HG03520 (cell line): ENCODE measurements around the gene MICAL3.

Experiments
- ATAC-seq: cut with Tn5 transposase; IDR thresholded peaks from one replicate; pipeline ENCODE4 v1.9.1; 2021; ENCODE audit warnings: mild to moderate bottlenecking, moderate library complexity; ENCODE audit not compliant: unreplicated experiment

Gene MICAL3

DNA sequence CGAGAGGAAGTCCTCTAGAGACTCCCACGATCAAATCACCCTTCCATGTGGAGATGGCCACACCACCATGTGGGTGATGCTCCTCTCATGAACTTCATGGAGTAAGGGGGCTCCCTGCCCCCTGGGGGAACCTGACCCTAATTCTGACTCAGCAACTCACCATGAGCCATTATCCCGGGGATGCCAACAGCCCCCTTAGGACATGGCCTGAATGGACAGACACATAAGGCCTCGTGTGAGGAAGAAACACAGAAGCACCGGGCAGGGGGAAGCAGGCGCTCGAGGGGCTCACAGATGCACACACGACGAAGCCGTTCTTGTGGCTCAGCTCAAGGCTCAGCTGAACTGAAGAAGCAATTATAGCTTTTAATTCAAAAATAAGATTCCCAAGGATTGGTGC, 150.6 kb downstream of the MICAL3 start:
- ATAC-seq, result no peak

GRCh38 chr22:17873116-17873515, 151.2 kb downstream of the MICAL3 start:
- ATAC-seq, result no peak

DNA sequence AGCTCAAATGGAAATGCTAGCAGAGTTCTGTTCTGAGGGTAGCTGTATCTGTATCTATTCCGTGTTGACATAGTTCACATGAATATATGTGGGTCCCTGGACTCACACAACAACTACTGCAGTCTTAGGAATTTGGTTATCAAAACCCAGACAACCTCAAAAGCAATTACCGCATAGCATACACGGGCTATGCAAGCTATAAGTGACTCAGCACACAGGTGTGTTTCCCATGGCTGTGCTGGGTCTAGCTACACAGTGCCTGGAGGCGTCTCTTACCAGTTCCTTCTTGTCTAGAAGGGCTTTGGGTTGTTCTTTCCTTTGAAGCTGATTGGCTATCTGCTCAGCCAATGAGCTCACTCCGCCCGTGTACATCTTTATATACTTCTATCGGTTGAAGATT, 151.9 kb downstream of the MICAL3 start:
- ATAC-seq, result no peak

GRCh38 chr22:17871726-17872458, 152.5 kb downstream of the MICAL3 start:
- no peak for ATAC-seq

DNA sequence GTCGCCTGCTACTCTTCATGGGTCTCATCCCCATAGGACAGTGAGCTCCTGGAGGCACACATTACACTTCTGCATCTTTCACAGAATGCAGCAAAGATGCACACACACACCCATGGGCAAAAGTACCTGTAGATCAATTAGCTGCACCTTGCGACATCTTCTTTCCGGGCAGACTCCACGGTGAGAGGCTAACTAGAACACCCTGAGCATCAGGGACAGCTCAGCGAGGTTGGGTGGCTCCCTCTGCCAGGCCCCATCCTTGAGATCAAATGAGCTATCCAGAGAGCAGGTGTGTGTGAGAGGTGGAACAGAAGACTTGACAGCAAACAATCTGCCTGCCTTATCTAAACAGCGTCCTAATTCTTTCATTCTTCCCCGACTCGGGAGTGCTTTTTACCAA, 154.0 kb downstream of the MICAL3 start:
- ATAC-seq, result no peak

DNA sequence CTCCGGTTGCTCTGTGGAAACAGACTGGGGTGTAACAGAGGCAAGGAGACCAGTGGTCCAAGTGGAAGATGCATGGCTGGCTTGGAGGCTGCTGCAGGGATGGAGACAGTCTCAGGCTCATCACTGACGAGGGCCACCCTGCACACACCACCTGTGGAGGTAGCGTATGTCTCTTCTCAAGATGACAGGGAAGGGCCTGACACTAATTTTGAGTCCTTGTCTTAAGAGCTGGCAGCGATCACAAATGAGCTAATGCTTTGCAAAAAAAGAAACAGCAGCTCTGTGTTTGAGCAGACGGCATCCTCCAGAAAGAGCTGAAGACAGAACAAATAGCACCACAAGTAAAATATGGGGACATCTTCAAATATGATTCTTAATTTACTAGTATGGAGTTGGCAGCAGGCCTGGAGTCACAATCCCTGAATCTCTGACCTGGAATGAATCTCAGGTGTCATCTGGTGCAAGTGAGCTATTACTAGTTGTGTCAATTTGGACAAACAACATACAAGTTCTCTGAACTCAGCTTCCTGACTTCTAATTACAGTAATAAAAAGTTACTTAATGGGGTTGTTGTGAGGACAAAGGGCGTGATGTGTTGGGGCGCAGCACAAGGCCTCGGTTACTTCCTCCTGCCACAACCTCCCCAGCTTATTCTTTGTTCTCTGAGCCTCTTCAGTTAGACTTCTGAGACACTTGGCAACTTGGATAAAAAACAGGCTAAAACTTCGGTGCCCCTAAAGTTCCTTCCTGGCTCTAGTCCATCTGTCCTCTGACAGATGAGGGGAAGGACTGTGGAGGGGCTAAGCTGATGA, 154.9 kb downstream of the MICAL3 start:
- ATAC-seq, result no peak

DNA sequence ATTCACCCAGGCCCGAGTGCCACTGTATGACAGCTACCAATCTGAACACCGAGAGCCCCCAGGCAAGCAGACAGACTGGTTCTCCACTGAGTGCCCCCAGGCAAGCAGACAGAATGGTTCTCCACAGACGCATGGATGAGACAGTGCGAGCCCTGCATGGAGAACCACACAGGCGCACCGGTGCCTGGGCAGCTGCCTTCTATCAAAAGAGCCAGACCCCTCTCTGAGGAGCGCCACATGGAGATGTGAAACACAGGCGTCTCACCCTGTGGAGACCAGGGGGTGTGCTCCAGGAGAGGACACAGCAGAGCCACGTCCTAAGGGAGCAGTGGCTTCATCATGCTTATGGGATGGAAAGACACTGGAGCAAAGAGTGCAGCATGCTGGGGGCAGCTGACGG, 155.6 kb downstream of the MICAL3 start:
- ATAC-seq, result no peak

DNA sequence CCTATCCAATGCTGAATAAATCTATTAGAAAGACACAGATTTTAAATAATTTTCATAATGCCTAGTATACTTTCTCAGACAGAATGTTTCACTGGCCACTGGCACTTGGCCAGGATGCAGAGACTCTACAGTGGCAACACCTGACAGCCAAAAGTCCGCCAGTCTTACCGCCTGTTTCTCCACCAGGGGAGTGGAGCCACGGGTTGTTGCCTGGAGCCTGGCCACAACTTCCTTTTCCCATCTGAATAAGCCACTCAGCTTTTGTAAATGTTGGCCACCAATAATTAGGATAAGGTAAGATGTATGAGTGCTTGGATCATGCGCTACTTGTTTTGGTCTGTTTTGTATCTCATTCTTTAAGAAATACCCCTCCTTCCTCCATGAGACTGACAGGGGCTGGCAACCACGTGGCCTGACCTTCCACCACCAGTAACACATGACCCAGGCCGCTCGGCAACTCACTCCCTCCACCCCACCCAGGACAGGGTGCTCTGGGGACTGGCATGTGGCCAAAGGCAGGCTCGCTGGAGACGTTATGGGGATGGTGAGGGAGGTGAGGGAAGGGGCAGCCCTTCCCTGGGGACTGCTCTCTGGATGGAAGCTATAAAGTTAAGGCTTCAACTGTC, 157.1 kb downstream of the MICAL3 start:
- ATAC-seq, result no peak

DNA sequence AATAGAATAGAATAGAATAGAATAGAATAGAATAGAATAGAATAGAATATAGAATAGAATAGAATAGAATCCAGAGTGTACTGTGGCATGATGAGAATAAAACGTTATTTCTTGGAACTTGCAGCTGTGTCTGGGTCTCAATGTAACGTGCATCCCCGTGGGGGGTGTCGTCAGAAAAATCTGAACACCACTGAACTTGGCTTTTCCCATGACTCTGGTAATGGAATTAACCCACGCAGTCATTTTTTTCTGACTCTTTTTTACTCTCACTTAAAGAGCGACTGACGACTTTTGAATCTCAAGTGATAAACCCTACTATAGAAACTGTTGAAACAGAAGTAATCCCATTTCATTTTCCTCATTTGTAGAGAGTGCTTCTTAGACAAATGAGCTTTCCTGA, 157.7 kb downstream of the MICAL3 start:
- no peak for ATAC-seq

GRCh38 chr22:17866127-17866526, 158.2 kb downstream of the MICAL3 start:
- no peak for ATAC-seq

DNA sequence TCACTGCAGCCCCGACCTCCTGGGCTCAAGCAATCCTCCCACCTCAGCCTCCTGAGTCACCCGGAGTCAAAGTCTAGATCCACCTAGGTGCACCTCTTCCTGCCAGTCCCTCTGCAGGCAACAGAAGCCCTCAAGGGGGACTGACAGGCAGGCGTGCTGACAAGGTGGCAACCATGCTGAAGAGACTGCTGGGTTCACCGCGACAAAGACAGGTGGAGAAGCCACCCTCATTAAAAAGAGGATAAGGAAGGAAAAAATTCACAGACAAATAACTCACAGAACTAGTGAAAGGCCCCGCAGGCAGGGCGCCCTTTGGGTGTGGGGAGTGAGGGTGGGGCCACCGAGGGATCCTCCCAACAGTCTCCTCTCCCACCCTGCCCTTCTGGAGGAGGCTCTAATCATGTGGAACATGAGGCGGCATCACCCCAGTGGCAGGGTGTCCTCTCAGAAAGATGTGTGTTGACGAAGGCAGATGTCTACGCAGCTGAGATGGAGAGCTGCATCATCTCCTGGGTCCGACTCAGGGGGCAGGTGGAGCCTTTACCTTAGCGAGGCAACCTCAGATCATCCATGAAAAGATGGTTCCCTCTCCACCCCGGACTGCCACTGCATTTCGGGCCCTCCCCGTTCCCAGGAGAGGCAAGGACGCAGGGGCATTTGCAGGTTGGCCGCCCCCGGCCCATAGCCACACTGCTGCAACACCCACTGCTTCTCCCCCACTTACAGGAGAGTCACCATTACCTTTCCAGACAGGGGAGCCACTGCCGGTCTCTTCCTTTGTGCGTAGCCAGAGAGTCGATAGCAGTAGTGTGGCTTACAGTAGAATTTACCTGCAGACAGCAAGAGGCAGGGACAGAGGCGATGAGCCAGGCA, 158.9 kb downstream of the MICAL3 start:
- no peak for ATAC-seq

DNA sequence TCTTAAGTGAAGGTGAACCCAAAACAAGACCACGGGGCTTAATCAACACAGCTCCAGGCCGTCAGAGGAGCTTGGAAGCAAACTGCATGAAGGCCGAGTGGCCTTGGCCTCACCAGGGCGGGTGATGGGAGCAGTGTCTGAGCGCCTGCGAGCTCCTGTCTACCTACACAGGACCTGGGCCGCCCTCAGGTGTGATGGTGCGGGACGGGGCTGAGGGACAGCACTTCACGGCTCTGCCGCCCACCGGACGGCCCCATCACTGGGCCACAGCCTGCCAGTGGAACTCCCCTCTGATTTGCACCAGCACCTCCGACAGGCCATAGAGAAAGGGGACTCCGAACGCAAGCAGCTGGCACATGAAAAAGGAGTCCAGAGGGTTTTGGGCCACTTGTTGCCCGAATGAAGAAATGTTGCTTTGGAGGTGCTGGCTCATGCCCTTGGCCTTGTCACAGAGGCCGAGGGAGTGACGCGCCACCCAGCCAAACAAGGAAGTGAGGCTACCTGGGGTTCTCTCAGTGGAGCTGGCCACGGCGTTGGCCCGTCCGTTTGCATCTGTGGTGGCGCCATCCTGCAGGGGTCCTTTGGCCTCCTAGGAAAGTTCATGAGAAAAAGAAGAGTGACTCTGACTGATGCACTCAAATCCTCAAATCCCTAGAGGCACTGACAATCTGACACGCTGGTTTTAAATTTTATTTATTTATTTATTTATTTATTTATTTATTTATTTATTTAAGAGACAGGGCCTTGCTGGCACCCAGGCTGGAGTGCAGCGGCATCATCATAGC, 159.8 kb downstream of the MICAL3 start:
- no peak for ATAC-seq

DNA sequence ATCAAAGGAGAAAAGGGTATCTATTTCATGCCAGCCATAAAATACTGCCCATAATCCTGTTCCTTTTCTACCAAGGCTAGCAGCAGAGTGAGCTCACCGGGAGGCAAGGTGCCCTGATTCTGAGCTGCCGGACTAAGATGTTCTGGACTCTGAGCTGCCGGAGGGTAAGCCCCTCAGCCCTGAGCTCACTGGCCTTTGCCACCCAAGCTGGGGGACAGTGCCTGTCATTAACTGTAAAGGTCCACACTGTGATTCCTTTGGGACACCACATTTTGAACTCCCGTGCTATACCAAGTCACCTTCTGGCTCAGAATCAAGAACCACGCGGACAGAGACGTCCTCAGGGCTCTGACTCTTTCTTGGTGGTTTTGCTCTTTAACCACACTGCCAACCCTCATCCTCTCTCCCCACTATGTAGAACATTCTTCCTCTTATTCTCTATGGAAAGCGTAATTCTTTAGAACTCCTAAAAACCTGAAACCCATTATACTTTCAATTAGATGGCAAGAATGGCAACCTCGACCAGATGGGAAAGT, 161.6 kb downstream of the MICAL3 start:
- ATAC-seq, result no peak

DNA sequence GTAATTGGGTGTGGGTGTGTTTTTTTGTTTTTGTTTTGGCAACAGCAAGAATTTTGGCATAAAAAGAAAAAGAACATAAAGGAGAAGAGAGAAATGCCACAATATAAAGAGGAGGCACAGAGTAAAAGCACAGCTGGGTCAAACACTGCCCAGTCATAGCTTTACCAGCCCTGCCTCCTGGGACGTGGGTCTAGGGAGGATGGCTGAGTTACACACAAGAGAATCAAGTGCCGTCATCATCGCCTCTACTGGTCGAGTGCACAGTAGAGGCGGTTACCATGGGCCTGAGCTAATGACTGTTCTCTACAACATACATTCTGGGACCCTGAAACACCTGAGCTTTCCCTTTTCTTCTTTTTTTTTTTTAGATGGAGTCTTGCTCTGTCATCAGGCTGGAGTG, 162.5 kb downstream of the MICAL3 start:
- no peak for ATAC-seq

DNA sequence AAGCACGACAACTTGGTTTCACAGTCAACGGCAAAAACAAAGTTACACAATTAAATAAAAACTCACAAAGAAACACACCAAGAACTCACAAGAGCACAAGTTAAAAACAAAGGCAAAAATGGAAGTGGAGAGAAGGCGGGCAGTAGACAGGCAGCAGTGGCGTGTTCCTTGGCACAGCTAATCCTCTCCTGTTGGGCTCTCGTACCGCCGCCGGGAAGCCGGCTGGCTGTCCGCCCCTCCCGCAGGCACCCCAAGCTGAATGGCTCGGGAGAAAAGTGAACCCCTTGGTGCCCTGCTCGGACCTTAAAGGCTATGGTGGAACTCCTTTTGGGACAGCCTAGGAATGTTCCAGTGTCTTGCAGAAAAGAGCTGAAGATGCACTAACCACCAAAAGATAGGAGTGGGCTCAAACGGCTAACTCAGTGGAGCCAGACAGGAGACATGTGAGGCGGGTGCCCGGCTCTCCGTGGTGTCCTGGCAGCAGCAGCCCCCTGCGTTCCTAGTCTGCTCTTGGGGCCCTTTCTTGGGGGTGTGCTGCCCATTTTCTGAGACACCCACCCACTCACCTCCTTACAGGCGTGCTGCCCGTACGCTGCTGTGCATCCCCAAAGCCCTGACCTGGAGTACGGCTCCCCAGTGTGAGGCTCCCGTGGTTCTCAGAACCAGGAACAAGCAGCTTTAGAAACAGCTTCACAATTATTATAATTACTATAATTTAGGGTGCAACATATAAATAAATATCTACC, 164.0 kb downstream of the MICAL3 start:
- ATAC-seq, result no peak

GRCh38 chr22:17858033-17858432, 166.3 kb downstream of the MICAL3 start:
- no peak for ATAC-seq

DNA sequence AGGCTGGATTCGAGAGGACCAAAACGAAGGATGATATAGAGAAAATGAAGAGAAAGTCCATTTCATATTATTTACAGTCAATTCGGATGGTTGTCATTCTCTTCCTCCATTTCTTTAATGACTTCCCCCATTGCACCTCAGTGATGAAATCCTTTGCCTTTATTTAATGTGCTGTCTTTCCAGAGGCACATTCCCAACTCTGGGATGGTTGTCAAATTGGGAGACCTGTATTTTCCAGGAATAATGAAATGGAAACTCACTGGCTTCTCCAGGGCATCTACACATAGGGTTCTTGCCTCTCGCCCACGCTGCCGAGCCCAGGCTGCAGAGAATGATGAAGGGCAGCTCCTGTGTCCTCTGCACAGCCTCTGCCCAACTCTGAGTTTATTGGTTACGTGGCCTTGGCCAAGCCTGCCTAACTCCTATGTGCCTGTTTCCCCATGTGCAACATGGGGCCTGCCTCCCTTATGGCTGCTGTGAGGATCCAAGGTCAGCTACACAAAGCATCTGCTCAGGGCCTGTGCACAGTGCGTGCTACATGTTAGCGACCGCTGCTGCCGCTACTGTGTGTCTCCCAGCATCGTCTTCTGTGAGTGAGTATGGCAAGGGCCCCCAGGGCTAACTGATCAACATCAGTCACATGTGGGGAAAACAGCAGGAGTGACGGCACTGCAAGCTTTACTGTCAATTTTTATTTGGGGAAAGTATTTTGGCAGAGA, 168.6 kb downstream of the MICAL3 start:
- no peak for ATAC-seq

- no peak for ATAC-seq
Measured at GRCh38 chr22:17853073-17853472, 171.3 kb downstream of the MICAL3 start.

- ATAC-seq, result no peak
Measured at GRCh38 chr22:17851759-17852158, 172.6 kb downstream of the MICAL3 start.
